Non-pigmented ciliary epithelial cell (primary cell): ENCODE data around the gene P4HB.

ENCODE experiments used
- DNase-seq: peaks from one replicate; pipeline ENCODE4 v3.0.0-alpha.2; 2010; ENCODE audit warnings: low read depth

Gene P4HB

GRCh38 chr17:81831563-81831956 lies 28.8 kb downstream of the P4HB start:
- DNase-seq = no peak

- DNase-seq = no peak
Measured at GRCh38 chr17:81829858-81830257, 30.5 kb downstream of the P4HB start.

GRCh38 chr17:81828656-81829055 lies 31.7 kb downstream of the P4HB start:
- no peak for DNase-seq

GRCh38 chr17:81825841-81826466 lies 34.4 kb downstream of the P4HB start:
- DNase-seq = no peak

GRCh38 chr17:81824595-81824994 lies 35.7 kb downstream of the P4HB start:
- DNase-seq = no peak

- no peak for DNase-seq
Measured at GRCh38 chr17:81823820-81824550, 36.4 kb downstream of the P4HB start.

GRCh38 chr17:81822996-81823819 lies 37.1 kb downstream of the P4HB start:
- DNase-seq = no peak

GRCh38 chr17:81822312-81822637 lies 38.1 kb downstream of the P4HB start:
- DNase-seq = no peak

- DNase-seq = no peak
Measured at GRCh38 chr17:81821603-81822311, 38.6 kb downstream of the P4HB start.

- no peak for DNase-seq
Measured at GRCh38 chr17:81821147-81821546, 39.2 kb downstream of the P4HB start.

GRCh38 chr17:81819708-81820107 lies 40.6 kb downstream of the P4HB start:
- no peak for DNase-seq

- DNase-seq = no peak
Measured at GRCh38 chr17:81817758-81818147, 42.6 kb downstream of the P4HB start.

- no peak for DNase-seq
Measured at GRCh38 chr17:81815646-81815986, 44.7 kb downstream of the P4HB start.

GRCh38 chr17:81814748-81815645 lies 45.3 kb downstream of the P4HB start:
- DNase-seq = no peak

- no peak for DNase-seq
Measured at GRCh38 chr17:81813861-81814683, 46.3 kb downstream of the P4HB start.

- no peak for DNase-seq
Measured at GRCh38 chr17:81813371-81813684, 47.0 kb downstream of the P4HB start.

- DNase-seq = no peak
Measured at GRCh38 chr17:81812571-81813370, 47.6 kb downstream of the P4HB start.

- no peak for DNase-seq
Measured at GRCh38 chr17:81811705-81812570, 48.4 kb downstream of the P4HB start.
